OCI-LY7 (cell line): ENCODE results near the gene COX19. TPM values are rescaled to one million over a fixed set of nuclear protein-coding genes. Genes with fewer than 3 reads are reported as not detected.
A peak's percentile ranks its signal among the peaks of the same experiment; 100 is the strongest.

ENCODE experiments used
- BruUV-seq: library from RNA; stranded (reverse); fragments of 400-500 nt; replicated peaks from 2 replicates; lab custom pipeline; 2021; lab: Mats Ljungman, UMichigan
- CTCF ChIA-PET: fragments of 300-600 bp; sonication (Branson Sonifier 250); formaldehyde crosslinking; loops from one replicate; lab custom pipeline; 2022; ENCODE audit warnings: antibody characterized with exemption; ENCODE audit not compliant: unreplicated experiment; lab: Charles Lee
- POLR2A ChIA-PET: fragments of 300-600 bp; sonication (Branson Sonifier 250); formaldehyde crosslinking; loops from one replicate; lab custom pipeline; 2022; ENCODE audit warnings: antibody characterized with exemption; lab: Charles Lee
- DNase-seq: peaks from one replicate; pipeline ENCODE4 v3.0.0-alpha.2; 2015; ENCODE audit warnings: low spot score
- H2AFZ ChIP-seq: fragments of 200-600 bp; sonication (generic), shearing (Covaris generic); 2 replicates; pipeline ENCODE4 v1.6.1; 2014; ENCODE audit warnings: mild to moderate bottlenecking, antibody characterized with exemption, low read length, moderate library complexity
- H3K27ac ChIP-seq: fragments of 200-600 bp; sonication (generic); 2 replicates; pipeline ENCODE4 v1.5.1; 2014; ENCODE audit warnings: mixed run types, low read depth, mild to moderate bottlenecking, moderate library complexity, low read length, inconsistent platforms; ENCODE audit not compliant: poor library complexity, severe bottlenecking
- H3K36me3 ChIP-seq: fragments of 200-600 bp; sonication (generic); 2 replicates; pipeline ENCODE4 v1.6.1; 2014; ENCODE audit warnings: mild to moderate bottlenecking, antibody characterized with exemption, low read length, moderate library complexity, mixed read lengths; ENCODE audit not compliant: insufficient read depth
- H3K4me1 ChIP-seq: fragments of 200-600 bp; sonication (generic); 2 replicates; pipeline ENCODE4 v1.5.1; 2014; ENCODE audit warnings: mild to moderate bottlenecking, low read length; ENCODE audit not compliant: insufficient read depth, poor library complexity, severe bottlenecking
- H3K4me2 ChIP-seq: fragments of 200-600 bp; sonication (generic); 2 replicates; pipeline ENCODE4 v1.6.1; 2014; ENCODE audit warnings: mild to moderate bottlenecking, low read length
- H3K4me3 ChIP-seq: fragments of 200-600 bp; sonication (generic); 2 replicates; pipeline ENCODE4 v1.5.1; 2014; ENCODE audit warnings: mild to moderate bottlenecking, low read depth, low read length; ENCODE audit not compliant: poor library complexity, severe bottlenecking
- H3K79me2 ChIP-seq: fragments of 200-600 bp; sonication (generic); 2 replicates; pipeline ENCODE4 v1.6.1; 2016; ENCODE audit warnings: low read depth, mild to moderate bottlenecking, low read length, moderate library complexity, mixed read lengths; ENCODE audit not compliant: insufficient read depth
- H3K9me2 ChIP-seq: fragments of 200-600 bp; sonication (generic); 2 replicates; pipeline ENCODE4 v1.6.1; 2016; ENCODE audit warnings: mild to moderate bottlenecking, low read length, mixed read lengths; ENCODE audit not compliant: insufficient read depth
- H3K9me3 ChIP-seq: fragments of 200-600 bp; sonication (generic); 2 replicates; pipeline ENCODE4 v1.6.1; 2014; ENCODE audit warnings: mild to moderate bottlenecking, mixed run types, low read length, mixed read lengths
- H4K20me1 ChIP-seq: fragments of 200-600 bp; sonication (generic); 2 replicates; pipeline ENCODE4 v1.6.1; 2014; ENCODE audit warnings: mild to moderate bottlenecking, antibody characterized with exemption, low read length, moderate library complexity, mixed read lengths; ENCODE audit not compliant: insufficient read depth
- EZH2phosphoT487 ChIP-seq: fragments of 200-600 bp; sonication (generic); IDR thresholded peaks from 2 replicates; pipeline ENCODE4 v1.6.1; 2018; ENCODE audit warnings: low read depth, borderline replicate concordance, mild to moderate bottlenecking, mixed run types, antibody characterized with exemption, low read length, moderate library complexity, mixed read lengths
- intact Hi-C: fragments of 100-400 bp; cut with micrococcal nuclease; formaldehyde crosslinking; loops from one replicate; pipeline ENCODE4 v1.10.0; 2022; ENCODE audit not compliant: unreplicated experiment
- total RNA-seq, 2 experiments: library from RNA; depleted of rRNA in 1 of 2; stranded (reverse); fragments of >200 nt in 1 of 2; shearing (Covaris generic) in 1 of 2; gene quantifications; 2 replicates each; pipeline ENCODE4 v1.2.3, GENCODE V29; 2014 to 2022
- TF ChIP-seq, protein P1 (sequence below): fragments of 200-600 bp; sonication (generic); conservative IDR thresholded peaks from 2 replicates; pipeline ENCODE4 v1.5.1; 2014; ENCODE audit warnings: mild to moderate bottlenecking, antibody characterized with exemption, low read length, moderate library complexity, mixed read lengths

The COX19 gene
- total RNA-seq, 2 experiments from 2014 or later, result 23.2 to 43.1 TPM

GRCh38 chr7:995571-995970, 20.2 kb upstream of the COX19 start:
- TF ChIP-seq, protein P1, sequence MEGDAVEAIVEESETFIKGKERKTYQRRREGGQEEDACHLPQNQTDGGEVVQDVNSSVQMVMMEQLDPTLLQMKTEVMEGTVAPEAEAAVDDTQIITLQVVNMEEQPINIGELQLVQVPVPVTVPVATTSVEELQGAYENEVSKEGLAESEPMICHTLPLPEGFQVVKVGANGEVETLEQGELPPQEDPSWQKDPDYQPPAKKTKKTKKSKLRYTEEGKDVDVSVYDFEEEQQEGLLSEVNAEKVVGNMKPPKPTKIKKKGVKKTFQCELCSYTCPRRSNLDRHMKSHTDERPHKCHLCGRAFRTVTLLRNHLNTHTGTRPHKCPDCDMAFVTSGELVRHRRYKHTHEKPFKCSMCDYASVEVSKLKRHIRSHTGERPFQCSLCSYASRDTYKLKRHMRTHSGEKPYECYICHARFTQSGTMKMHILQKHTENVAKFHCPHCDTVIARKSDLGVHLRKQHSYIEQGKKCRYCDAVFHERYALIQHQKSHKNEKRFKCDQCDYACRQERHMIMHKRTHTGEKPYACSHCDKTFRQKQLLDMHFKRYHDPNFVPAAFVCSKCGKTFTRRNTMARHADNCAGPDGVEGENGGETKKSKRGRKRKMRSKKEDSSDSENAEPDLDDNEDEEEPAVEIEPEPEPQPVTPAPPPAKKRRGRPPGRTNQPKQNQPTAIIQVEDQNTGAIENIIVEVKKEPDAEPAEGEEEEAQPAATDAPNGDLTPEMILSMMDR, result no peak
- no peak for TF ChIP-seq EZH2phosphoT487
- ChIA-PET CTCF (no interaction called here), POLR2A (no interaction called here)
- Histone ChIP-seq H3K36me3 (peaks cover 21% of the 10 kb centered on the region; the same call in 1 of the 2 replicates), H3K27ac (no peak overlapping the region), H3K9me3 (no peaks in the 10 kb centered on the region), H3K79me2 (no peaks in the 10 kb centered on the region), H3K4me1 (peaks cover 40% of the 10 kb centered on the region), H4K20me1 (no peaks in the 10 kb centered on the region), H3K9me2 (no peaks in the 10 kb centered on the region), H2AFZ (no peak overlapping the region), H3K4me3 (no peak overlapping the region), H3K4me2 (no peak overlapping the region; the same call in 1 of the 2 replicates)
- DNase-seq, result no peak
- no TSS peak for BruUV-seq
- intact Hi-C loops, result no loop called here

DNA sequence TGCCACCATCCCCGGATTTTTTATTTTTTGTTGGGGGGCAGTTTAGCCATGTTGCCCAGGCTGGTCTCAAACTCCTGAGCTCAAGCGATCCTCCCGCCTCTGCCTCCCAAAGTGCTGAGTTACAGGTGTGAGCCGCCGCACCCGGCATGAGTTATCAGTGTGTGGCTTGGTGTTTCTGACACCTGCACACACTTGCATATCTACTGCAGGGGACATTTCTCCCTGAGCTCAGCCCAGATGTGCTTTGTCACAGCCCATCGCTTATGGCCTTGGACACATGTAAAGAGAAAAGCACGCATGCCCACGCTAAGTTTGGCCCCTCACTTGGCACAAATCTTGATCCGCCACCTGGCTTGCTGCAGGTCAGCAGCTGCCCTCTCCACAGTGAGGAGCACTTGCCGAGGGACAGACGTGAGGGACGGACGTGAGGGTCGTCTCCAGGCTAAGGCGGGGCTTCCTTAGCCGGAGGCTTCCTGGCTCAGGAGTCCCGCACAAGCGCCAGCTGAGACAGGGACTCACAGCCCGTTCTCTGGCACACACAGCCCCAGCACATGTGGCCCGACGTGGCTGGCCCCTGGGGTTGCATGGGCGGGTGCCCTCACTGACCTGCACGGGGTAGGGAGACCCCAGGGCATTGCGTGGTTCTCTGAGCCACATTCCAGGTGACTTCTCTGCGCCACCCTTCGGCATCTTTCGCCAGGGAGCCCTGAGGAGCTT, 19.4 kb upstream of the COX19 start:
- no peak overlapping the region for H2AFZ ChIP-seq
- TF ChIP-seq, protein P1, result no peak
- TF ChIP-seq EZH2phosphoT487, result no peak
- peaks cover 19% of the 10 kb centered on the region; the same call in 1 of the 2 replicates for H3K36me3 ChIP-seq
- no TSS peak for BruUV-seq
- intact Hi-C loops, result loop anchor here (5.0 kb wide), 2 partner anchors 148 to 672 kb away; no protein-coding TSS in a partner anchor
- peaks cover 32% of the 10 kb centered on the region for H3K4me1 ChIP-seq
- H4K20me1 ChIP-seq, result no peaks in the 10 kb centered on the region
- H3K9me2 ChIP-seq, result no peaks in the 10 kb centered on the region
- H3K27ac ChIP-seq, result no peak overlapping the region
- peak overlapping the region; percentile 30; the same call in 1 of the 2 replicates for H3K4me2 ChIP-seq
- H3K9me3 ChIP-seq, result no peaks in the 10 kb centered on the region
- ChIA-PET POLR2A (interaction anchor here (0.9 to 1.9 kb wide), 3 partner anchors 10 to 71 kb away, joined by 3 to 5 read pairs (median 3); no protein-coding TSS in a partner anchor), CTCF (interaction anchor here (1.5 to 2.7 kb wide), 3 partner anchors 30 to 181 kb away, joined by 5 to 12 read pairs (median 8); no protein-coding TSS in a partner anchor)
- peak; percentile 62 for DNase-seq
- H3K4me3 ChIP-seq, result no peak overlapping the region
- no peaks in the 10 kb centered on the region for H3K79me2 ChIP-seq
